HG02571 (cell line): ENCODE data around the gene UGT2A3.
"Not testable (repeated sequence)": the region's sequence is repeated elsewhere in the genome, so short reads cannot be mapped to it uniquely, and the experiment has no call there.

Source experiments
- ATAC-seq: cut with Tn5 transposase; IDR thresholded peaks from one replicate; pipeline ENCODE4 v1.9.1; 2021; ENCODE audit warnings: mild to moderate bottlenecking, moderate library complexity; ENCODE audit not compliant: unreplicated experiment

UGT2A3 gene

DNA sequence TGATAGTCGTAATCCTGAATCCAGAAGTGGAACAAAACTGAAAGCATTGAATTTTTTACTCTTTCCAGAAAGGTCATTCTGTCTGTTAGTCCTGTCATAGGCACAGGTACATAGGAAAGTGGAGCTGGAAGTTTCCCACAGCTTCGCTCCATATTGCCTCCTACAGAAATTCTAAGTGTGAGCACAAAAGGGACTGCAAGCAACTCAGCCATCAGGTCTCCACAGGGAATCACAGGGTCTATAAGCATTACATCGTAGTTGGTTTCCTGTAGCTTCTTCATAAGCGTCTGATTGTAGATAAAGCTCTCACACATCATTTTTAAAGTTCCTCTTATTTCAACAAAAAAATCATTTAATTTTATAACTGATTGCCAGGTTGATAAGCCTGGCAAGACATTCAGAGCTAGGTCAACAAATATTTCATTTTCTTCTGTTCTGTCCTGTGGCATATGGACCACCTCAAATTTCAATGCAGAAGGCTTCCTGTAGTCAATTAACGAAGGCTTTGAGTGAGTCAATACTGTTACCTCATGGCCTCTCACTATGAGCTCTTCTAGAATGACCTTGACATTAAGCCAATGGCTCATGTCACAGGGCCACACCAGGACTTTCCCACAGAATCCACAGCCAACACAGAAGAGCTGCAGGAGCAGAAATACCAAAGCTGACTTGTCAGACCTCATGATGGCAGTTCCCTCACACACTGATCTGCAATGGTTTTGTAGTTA, at the start of gene UGT2A3:
TSS of gene UGT2A3 (minus strand) at position 727 of the 728 bp plus-strand sequence. CDS start at position 683, 44 bp downstream.
- no peak for ATAC-seq

DNA sequence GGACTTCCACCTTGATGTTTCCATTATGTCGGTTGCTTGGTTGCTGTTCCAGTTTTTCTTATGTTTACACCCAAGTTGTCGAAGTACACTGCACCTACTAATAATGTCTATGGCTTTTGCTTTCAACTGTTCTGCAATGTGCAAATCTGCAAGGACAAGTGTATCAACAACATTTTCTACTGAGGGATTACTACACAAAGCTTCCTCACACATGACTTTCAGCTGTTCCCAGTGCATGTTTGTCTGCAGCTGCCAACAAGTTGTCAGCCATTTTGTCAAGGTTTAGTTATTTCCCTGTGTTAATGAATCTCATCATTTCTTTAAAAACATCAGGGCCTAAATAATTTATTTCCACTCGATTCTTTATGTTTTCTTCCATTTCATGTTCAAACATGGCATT, 45.4 kb upstream of the UGT2A3 start:
- no peak for ATAC-seq

DNA sequence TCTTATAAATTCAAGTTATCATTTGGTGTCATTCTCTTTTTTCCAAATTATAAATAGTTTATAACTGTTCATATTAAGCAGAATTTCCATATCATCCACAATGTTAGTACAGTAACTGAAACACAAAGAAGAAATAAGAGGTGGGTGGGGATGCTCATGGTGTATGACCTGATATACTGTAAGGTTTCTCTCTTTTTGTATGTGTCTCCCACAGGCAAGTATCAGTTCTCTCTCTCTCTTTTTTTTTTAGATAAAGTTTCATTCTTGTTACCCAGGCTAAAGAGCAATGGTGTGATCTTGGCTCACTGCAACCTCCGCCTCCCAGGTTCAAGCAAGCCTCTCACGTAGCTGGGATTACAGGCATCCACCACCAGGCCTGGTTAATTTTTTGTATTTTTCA, 43.7 kb upstream of the UGT2A3 start:
- no peak for ATAC-seq

DNA sequence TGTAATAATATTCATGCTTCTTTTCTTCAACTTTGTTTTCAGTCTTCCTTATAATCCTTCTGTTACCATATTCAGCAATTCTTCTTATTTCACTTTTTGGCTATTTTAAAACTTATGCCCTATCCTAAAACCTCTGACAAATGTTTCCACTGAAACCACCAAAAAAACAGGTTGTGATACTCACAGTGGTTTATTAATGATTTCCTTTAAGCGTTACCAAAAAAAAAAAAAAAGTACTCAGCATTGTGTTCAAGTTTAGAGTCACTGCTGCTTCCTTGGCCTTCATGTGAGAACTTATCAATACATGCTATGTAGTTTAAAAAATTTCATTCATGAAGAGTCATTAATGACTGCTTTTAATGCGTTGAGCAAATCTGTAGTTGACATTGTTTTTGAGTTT, 35.4 kb upstream of the UGT2A3 start:
- ATAC-seq, result no peak

DNA sequence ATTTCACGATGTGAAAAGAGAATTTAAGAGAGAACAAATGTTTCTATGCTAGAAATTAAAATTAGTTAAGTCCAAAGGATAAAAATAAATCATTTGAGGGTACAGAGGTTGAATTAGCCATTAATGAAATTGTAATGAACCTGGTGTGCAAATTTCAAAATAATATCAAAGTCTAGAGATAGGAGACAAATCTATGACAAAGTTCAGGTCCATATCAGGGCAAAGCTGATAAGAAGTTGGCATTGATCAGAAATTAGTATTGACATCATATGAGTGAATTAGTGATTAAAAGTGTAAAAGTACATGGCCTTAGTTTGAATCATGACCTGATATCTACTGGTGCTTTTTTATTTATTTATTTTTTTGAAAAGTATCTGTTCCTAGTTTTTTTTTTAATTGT, 33.8 kb upstream of the UGT2A3 start:
- no peak for ATAC-seq

DNA sequence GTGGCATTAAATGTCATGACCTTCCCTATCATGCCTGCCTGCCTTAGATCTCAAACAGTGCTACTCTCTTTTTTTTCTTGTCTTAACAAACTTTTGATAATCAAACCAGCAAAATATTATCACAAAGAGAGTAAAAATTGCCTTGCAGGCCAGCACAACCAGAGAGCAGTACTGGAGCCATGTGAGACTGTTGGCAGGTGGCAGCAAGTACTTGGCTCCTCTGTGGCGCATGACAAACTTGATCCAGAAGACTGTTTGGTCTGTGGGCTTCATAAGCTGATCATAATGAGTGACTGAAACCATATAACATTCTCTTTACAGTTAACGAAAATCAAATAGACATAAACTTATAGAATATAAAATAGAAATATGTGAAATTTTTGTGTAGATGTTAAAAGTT, 33.3 kb upstream of the UGT2A3 start:
- ATAC-seq, result no peak

DNA sequence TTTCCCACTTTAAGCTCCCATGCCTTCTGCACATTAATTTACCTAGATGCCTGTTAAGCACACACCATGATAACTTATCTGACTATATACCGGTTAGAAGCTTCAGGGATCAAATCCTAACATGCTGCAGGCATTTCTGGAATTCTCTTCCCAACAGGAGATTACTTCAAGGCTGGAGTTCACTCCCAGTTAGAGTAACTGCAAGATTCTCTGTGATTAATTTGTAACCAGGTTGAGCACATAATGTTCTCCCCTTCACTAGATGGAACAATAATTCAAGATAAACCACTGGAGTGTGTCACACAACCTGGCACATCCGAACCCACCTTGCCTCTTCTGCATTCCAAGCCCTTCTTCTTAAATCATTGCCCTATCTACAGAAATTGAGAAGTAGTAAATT, 11.8 kb upstream of the UGT2A3 start:
- ATAC-seq, result no peak

DNA sequence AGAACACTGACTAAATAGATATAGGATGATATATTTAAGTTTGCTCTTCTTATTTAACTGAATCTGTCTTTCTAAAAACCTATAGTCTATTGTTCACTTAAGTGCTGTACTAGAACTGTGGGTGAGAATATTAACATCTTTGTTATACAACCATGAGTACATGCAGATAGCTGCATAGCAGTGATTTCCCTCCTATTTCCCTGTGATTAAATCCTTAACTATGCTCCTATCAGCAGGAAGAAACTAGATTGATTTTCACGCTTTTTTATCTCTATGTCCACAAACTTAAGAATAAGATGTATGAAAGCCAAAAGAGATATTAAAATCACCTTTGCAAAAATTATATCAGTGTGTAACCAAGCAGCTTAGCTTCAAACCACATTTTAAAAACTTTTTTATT, 11.3 kb upstream of the UGT2A3 start:
- ATAC-seq, result no peak

DNA sequence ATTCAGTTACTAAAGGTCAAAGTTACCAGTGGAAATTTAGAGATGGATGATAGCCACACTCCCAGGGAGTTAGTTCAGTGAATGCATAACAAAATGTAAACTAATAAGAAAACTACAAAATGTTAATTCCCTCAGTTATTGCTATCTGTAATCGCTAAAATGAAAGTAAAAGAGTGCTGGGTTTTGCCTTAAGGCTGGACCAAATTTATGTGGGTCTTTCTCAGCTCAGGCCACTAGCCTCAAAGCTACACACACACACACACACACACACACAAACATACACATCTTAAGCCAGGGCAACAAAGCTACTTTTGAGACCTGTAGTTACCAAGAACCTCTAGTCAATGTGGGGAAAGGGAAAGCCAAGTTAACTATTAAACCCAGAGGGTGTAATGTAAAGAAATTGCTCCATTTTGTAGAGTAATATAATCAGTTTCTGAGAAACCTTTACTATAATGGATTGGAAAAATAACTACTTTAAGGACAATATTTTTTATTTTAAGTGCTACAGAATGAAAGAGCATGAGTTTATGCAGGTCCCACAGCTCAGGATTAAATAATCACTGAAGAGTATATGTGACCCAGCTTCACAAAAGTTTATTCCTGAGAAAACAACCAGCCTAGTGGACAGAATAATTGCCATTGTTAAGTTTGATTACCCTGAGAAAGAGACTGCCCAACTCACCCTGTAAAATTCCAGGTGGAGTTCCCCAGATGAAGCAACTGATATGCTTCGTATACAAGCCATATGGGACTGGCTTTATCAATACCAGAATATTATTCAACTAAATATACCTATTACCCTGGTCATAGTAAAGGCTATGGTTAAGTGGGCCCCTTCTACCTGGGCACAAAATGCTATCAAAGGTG, 8.9 kb upstream of the UGT2A3 start:
- no peak for ATAC-seq

DNA sequence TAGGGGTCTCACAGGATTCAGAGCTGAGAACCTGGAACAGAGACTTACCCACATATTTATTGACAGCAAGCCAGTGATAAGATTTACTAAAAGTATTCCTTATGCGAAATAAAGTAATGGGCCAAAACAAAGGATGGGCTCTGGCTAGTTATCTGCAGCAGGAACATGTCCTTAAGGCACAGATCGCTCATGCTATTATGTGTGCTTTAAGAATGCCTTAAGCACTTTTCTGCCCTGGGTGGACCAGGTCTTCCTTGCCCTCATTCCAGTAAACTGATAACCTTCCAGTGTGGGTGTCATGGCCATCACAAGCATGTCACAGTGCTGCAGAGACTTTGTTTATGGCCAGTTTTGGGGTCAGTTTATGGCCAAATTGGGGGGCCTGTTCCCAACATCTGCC, 7.5 kb upstream of the UGT2A3 start:
- not testable (repeated sequence) for ATAC-seq

DNA sequence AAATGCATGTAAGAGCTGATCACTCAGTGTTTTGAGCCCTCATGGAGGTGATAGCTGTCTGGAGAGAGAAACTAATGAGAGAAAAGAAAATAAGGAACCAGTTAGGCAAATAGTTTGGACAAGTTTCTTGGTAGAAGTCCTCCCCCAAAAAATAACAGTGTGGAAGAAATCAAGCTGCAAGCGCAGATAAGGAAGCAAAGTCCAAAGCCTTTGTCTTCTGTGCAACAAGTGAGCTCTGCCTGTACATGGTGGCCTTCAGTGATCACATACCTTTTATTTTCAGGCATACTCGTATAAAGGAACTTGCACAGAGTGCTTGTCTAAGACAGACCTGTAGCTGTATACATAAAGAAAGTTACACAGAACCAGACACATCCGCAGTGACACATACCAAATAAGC, 2.5 kb upstream of the UGT2A3 start:
- ATAC-seq, result no peak

DNA sequence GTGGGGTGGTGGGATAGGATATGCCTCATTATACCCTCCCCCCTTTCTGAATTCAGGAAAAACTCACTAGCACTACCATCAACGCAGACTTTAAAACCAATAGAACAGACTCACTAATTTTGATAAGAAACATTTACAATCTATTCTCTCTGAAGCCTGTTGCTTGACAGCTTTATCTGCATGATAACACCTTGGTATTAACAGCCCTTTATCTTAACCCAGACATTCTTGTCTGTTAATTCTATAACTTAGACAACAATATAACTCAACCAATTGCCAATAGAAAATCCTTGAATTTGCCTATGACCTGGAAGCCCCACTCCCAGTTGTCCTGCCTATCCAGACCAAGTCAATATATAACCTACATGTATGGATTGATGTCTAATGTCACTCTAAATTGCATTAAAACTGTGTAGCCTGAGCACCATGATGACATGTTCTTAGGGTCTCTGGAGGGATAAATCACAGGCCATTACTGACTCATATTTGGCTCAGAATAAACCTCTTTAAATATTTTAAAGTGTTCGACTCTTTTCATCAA, 1.5 kb upstream of the UGT2A3 start:
- no peak for ATAC-seq

DNA sequence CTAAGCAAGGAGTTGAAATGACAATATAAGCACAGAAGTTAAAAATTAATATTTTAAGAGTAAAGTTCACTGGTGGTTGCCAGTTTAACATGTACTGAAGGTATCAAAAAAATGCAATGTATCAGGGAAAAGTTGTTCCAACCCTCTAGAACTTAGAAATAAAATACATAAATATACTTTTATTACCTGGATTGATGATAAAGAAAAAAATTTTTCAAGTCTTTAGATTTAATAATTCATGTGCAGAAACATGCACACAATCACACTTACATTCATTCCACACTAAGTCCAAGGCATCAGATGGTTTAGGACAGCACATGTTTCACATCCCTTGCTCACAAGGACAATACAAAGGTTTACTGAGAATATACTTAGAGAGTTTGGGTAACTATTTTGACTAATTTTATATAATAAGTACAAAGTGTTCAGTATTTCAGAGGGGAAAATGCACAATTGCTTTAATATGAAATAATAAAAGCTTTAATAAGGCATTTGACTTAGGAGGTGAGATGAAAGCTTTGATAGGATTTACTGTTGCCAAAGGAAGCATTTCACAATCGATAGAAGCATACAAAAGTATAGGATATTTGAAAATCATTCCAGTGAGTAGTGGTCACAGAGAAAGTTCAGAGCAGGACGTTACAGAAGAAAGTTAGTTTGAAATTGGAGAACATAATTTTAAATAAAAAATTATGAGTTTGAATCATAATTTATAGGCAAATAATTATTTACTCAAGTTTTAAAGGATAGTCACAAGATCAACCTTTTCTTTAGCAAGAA, 392 bp upstream of the UGT2A3 start:
- ATAC-seq, result no peak

DNA sequence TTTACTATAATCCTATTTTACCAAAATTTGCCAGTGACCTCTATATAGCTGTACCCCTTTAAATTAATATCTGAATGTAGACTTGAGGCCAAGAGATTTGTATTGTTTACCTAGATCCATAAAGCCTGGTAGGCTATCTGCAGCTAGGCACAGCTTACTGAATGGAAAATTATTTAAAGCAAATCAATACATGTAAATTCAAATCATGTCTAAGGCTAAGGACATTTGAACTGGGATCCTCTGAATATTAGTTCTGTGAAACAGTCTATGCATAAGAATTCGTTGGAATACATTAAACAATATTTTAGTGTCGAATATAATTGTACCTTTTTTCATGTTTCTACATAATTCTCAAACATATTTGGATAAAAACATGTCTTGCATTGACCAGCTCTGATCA, 1.6 kb downstream of the UGT2A3 start:
- no peak for ATAC-seq

DNA sequence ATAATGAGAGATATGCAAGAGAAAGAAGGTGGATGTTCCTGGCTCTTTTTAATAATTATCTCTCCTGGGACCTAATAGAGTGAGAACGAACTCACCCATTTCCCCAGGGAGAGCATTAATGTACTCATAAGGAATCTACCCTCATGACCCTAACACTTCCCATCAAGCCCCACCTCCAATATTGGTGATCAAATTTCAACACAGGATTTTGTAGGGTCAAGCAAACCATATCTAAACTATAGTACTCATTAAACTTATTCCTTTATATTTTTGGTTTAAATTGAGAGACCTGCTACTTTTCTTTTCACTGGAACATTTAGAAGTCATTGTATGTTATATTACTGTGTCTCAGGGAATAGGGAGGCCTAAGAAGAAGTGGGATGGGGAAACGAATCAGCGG, 2.6 kb downstream of the UGT2A3 start:
- no peak for ATAC-seq

DNA sequence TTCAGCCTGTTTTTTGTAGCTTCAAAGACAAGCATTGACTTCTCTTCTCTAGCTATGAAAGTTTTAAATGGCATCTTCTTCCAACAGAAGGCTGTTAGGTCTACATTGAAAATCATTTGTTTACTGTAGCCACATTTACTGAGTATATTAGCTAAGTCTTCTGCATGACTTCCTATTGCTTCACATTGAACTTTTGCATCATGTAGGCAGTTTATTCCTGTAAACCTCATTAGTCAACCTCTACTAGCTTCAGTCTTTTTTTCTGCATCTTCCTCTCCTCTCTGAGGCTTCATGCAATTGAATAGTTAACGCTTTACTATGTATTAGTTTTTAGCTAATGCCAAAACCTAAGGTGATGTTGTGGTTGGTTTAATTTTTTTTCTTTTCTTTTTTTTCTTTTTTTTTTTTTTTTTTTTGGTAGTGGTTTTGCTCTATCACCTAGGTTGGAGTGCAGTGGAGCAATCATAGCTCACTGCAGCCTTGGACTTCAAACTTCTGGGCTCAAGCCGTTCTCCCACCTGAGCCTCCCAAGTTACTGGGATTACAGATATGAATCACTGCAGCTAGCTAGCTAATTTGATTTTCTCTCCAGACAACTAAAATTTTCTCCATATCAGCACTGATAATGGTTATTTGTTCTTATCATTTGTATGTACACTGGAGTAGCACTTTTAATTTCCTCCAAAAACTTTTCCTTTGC, 3.4 kb downstream of the UGT2A3 start:
- ATAC-seq, result no peak

DNA sequence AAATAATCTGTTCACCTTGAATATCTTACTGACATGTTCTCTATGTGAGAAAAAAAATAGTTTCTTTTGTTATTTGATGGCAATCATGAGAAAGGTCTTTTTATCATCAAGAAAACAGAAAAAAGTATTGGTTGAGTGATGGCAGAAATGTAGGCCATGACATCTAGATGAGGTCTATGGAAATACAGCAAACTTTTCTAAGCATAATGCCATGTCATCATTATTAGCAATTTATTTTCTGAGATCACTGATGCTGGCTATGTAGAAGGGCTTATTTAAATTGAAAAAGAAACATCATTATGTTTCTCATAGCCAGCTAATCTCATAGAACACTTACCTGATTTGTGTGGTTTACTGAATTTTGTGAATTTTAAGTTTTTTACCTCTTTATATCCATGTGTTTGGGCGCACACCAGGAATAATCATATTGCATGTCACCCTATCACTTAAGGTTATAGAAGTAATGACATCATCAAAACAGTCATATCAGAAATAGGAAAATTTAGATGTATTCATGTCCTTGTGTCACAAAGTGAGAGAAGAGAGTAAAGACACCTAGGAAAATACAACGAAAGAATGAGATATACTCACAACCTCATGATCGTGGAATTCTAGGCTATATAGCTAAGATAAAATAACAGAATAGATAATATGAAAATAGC, 22.4 kb downstream of the UGT2A3 start:
- no peak for ATAC-seq

DNA sequence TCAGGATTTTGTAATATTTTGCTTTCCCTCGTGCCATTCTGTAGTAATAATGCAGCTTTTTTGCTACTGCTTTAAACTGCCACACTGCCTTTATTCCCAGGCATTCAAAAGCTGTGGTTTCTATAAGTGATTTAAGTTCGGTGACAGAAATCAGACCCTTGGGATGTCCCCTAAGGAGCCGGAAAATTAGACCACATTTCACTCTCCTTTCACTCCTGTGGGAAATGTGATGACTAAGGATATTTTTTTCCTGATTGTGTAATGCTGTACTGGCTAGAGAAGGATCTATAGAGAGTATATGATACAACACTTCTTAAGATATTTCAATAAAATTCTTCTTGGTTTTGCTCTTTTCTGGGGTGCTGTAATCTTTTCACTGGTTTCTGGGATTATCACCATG, 24.4 kb downstream of the UGT2A3 start:
- ATAC-seq, result no peak

DNA sequence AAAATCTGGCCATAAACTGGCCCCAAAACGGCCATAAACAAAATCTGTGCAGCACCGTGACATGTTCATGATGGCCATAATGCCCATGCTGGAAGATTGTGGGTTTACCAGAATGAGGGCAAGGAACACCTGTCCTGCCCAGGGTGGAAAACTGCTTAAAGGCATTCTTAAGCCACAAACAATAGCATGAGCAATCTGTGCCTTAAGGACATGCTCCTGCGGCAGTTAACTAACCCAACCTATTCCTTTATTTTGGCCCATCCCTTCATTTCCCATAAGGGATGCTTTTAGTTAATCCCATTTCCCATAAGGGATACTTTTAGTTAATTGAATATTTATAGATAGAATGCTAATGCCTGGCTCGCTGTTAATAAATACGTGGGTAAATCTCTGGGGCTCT, 29.4 kb downstream of the UGT2A3 start:
- ATAC-seq, result not testable (repeated sequence)

DNA sequence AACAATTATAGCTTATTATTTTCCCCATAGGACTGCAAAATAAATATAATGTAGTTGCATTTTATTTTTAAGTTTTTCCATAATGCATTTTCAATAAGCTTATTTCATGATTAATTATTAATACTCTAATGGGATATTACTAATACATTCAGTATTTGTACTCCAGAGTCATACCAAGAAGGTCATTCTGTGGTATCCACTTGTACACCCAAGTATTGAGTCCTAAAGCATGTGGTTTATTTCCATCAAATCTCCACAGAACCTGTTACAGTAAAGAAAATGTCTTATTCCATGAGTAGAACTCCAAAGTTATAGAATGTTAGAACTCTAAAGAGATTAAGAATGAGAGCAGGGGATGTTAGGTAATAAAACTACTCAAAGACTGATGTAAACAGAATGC, 30.6 kb downstream of the UGT2A3 start:
- ATAC-seq, result no peak
